Naive thymus-derived CD8-positive, alpha-beta T cell (primary cell): ENCODE results near the gene ALPL. TPM values are rescaled to one million over a fixed set of nuclear protein-coding genes. Genes with fewer than 3 reads are reported as not detected.

ENCODE experiments used
- ATAC-seq, 2 donors: fragments of 150-1000 bp; cut with Tn5 transposase in 1 of 2; sonication (Bioruptor Pico), chemical (Tn5 transposase) in 1 of 2; 1 replicate in 1 of 2; 2 replicates in 1 of 2; pipeline ENCODE4 v1.10.0; 2021; ENCODE audit warnings: mild to moderate bottlenecking in 2 of 2, moderate library complexity in 2 of 2
- POLR2A ChIA-PET: fragments of 350-600 bp; sonication (Branson Sonifier 250); formaldehyde crosslinking; loops from one replicate; lab custom pipeline; 2021; ENCODE audit warnings: antibody characterized with exemption; lab: Charles Lee
- DNase-seq, 10 donors: peaks; one replicate each; pipeline versions ENCODE4 v3.0.0 to v3.0.0-alpha.2; 2020 to 2022
- H3K27ac Mint-ChIP-seq, 10 donors: one replicate each; pipeline ENCODE4 v1.8.0; 2020 to 2022; ENCODE audit warnings: mild to moderate bottlenecking in 10 of 10, mixed read lengths in 10 of 10, moderate library complexity in 4 of 10, inconsistent platforms in 1 of 10
- H3K27me3 Mint-ChIP-seq, 5 donors: one replicate each; pipeline ENCODE4 v1.8.0; 2021 to 2022; ENCODE audit warnings: mixed read lengths in 5 of 5
- H3K36me3 Mint-ChIP-seq, 3 donors: one replicate each; pipeline ENCODE4 v1.8.0; 2020 to 2022; ENCODE audit warnings: mixed read lengths in 3 of 3, mild to moderate bottlenecking in 2 of 3, inconsistent platforms in 1 of 3
- H3K4me1 Mint-ChIP-seq, 4 donors: one replicate each; pipeline ENCODE4 v1.8.0; 2021 to 2022; ENCODE audit warnings: mixed read lengths in 4 of 4
- H3K4me3 Mint-ChIP-seq, 10 donors: one replicate each; pipeline ENCODE4 v1.8.0; 2020 to 2022; ENCODE audit warnings: mild to moderate bottlenecking in 10 of 10, mixed read lengths in 10 of 10, moderate library complexity in 6 of 10, inconsistent platforms in 1 of 10
- H3K9me3 Mint-ChIP-seq, 9 donors: one replicate each; pipeline ENCODE4 v1.8.0; 2020 to 2022; ENCODE audit warnings: mixed read lengths in 9 of 9, mild to moderate bottlenecking in 3 of 9, inconsistent platforms in 1 of 9, moderate library complexity in 1 of 9
- polyA plus RNA-seq, 3 donors: library from polyadenylated mRNA; unstranded; fragments of 300-500 nt; fragmentation: Illumina TruSeq; gene quantifications; one replicate each; pipeline ENCODE4 v1.2.3, GENCODE V29; 2021
- total RNA-seq, 8 experiments: library from RNA in 2 of 8; stranded (reverse) in 2 of 8; gene quantifications; one replicate each; pipeline ENCODE4 v1.2.3 and lab custom pipeline; 2021 to 2026

Gene ALPL
- total and polyA plus RNA-seq, 5 experiments from 2014 or later = not detected

- H3K27me3 Mint-ChIP-seq = peaks cover 4 to 34% (median 19%) of the 10 kb centered on the region in 5 donors
- no peak overlapping the region for H3K4me3 Mint-ChIP-seq
- H3K36me3 Mint-ChIP-seq = no peaks in the 10 kb centered on the region
- H3K27ac Mint-ChIP-seq = no peak overlapping the region
- H3K9me3 Mint-ChIP-seq = no peaks in the 10 kb centered on the region
- POLR2A ChIA-PET = no interaction called here
- peaks cover 0 to 7% (median 5%) of the 10 kb centered on the region in 4 donors for H3K4me1 Mint-ChIP-seq
- no peak for ATAC-seq
- no peak for DNase-seq
Measured at GRCh38 chr1:21594501-21594900, 85.3 kb downstream of the ALPL start.

DNA sequence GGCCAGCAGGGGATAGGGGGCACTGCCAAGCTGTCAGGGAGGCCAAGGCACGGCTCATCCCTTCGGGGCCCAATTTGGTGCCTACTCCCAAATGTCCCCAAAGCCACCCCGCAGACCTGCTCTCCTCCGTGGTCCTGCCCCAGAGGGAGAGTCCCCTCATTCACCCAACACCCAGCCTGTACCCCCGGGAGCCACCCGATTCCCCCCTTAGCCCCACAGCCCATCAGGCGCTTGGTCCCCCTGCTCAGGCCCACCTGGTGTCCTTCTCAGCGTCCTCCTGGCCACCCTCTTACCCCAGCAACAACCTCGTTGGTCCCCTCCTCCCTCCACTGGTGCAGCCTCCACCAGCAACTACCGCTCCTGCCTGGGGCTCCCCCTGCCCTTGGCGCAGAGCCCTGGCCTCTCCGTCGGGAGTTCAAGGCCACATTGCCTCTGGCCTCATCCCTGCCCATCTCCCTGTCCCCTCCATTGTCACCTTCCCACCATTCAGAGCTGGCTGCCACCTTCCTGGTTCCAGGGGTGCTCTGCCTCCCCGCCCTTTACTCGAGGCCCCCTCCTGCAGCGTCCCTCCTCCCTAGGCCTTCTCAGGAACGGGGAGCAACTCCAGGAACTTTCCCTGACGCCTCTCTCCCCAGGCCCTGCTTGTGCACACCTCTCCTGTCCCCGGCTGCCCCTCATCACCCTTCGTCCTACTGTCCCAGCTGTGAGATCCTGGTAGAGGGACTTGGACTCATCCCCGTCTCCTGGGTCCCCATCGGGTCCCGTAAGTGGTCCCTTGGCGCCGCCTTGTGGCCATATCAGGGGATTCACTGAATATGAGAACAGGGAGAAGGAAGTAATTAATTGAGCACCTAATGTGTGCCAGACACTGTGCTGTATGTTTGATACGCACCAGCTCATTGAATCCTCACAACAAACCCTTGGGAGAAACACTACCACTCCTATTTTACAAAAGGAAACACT lies 86.0 kb downstream of the ALPL start:
- no peak overlapping the region for H3K27ac Mint-ChIP-seq
- no peaks in the 10 kb centered on the region for H3K36me3 Mint-ChIP-seq
- POLR2A ChIA-PET = no interaction called here
- H3K4me1 Mint-ChIP-seq = peaks cover 0 to 7% (median 5%) of the 10 kb centered on the region in 4 donors
- no peaks in the 10 kb centered on the region for H3K9me3 Mint-ChIP-seq
- no peak for ATAC-seq
- H3K27me3 Mint-ChIP-seq = peaks cover 4 to 41% (median 22%) of the 10 kb centered on the region in 5 donors
- H3K4me3 Mint-ChIP-seq = no peak overlapping the region
- DNase-seq = peak in 4 of 10 donors; percentile 7 to 27 (median 10)

DNA sequence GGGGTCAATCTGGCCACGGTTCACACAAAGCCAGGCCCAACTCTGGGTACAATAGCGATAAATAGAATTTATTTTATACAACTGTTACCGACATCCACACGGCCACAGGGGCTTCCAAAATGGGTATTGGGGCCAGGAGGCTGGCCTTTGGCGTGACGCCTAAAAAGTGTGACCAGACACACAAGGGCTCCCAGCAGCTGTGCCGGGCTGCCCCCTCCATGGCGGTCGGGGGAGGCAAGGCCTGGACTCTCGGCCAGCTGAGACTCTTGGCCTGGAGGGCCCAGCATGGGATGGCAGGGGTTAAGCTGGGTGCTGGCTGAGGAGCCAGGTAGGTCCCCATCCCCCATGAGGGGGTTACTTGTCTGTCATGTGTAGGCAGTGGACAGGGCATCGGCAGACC lies 87.0 kb downstream of the ALPL start:
- Mint-ChIP-seq H3K4me1 (no peaks in the 10 kb centered on the region), H3K27me3 (peaks cover 7 to 45% (median 25%) of the 10 kb centered on the region in 5 donors), H3K27ac (no peak overlapping the region), H3K36me3 (no peaks in the 10 kb centered on the region), H3K4me3 (no peak overlapping the region), H3K9me3 (no peaks in the 10 kb centered on the region)
- DNase-seq (no peak), ATAC-seq (no peak)
- POLR2A ChIA-PET = no interaction called here

DNA sequence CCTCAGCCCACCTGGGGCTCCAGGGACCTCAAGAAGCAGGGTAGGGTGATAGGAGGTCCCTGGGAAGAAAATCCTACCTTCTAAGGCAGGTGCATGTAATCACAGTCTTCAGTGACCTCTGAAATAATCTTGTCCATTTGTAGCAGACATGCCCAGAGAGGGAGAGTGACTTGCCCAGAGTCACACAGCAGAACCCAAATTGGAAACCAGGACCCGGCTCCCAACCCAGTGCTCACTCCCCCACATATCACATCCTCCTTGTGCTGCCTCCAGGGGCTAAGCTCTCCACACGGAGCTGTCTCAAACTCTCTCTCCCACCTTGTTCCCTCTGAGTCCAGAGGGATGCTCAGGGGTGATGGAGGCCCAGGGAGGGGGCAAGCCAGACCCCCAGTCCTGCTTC lies 87.4 kb downstream of the ALPL start:
- Mint-ChIP-seq H3K4me1 (no peaks in the 10 kb centered on the region), H3K9me3 (no peaks in the 10 kb centered on the region), H3K27me3 (peaks cover 7 to 45% (median 26%) of the 10 kb centered on the region in 5 donors), H3K36me3 (no peaks in the 10 kb centered on the region), H3K27ac (no peak overlapping the region), H3K4me3 (no peak overlapping the region)
- POLR2A ChIA-PET = no interaction called here
- ATAC-seq (no peak), DNase-seq (no peak)

DNA sequence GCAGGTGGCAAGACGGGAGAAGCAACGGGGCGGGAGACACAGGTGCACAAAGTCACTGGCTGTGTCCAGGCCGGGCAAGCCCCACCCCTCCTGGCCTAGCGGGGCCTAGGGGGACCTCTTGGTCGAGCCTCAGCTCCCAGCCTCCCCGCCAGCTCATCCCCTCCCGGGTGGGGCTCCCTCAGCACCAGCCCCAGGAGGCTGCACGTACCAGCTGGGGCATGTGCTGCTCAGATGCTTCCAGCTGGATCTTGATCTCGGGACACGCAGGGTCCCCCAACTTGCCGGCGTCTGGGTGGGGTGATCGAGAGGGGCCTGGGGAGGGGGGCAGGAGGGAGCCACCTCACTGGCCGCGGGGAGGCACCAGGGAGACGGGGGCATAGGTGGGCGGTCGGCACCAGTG lies 88.5 kb downstream of the ALPL start:
- peaks cover 0 to 3% (median 0%) of the 10 kb centered on the region in 4 donors for H3K4me1 Mint-ChIP-seq
- no peak overlapping the region for H3K4me3 Mint-ChIP-seq
- POLR2A ChIA-PET = no interaction called here
- ATAC-seq = no peak
- no peaks in the 10 kb centered on the region for H3K36me3 Mint-ChIP-seq
- no peak for DNase-seq
- H3K27ac Mint-ChIP-seq = no peak overlapping the region
- H3K27me3 Mint-ChIP-seq = peaks cover 5 to 43% (median 23%) of the 10 kb centered on the region in 5 donors
- no peaks in the 10 kb centered on the region for H3K9me3 Mint-ChIP-seq

- POLR2A ChIA-PET = no interaction called here
- Mint-ChIP-seq H3K4me1 (peaks cover 0 to 4% (median 0%) of the 10 kb centered on the region in 4 donors), H3K27me3 (peaks cover 5 to 42% (median 24%) of the 10 kb centered on the region in 5 donors), H3K27ac (no peak overlapping the region), H3K4me3 (no peak overlapping the region), H3K9me3 (no peaks in the 10 kb centered on the region), H3K36me3 (no peaks in the 10 kb centered on the region)
- no peak for DNase-seq
- ATAC-seq = no peak
Measured at GRCh38 chr1:21598417-21598816, 89.2 kb downstream of the ALPL start.

- Mint-ChIP-seq H3K9me3 (no peaks in the 10 kb centered on the region), H3K4me1 (peaks cover 0 to 5% (median 0%) of the 10 kb centered on the region in 4 donors), H3K27me3 (peaks cover 5 to 47% (median 28%) of the 10 kb centered on the region in 5 donors), H3K27ac (no peak overlapping the region), H3K36me3 (no peaks in the 10 kb centered on the region), H3K4me3 (no peak overlapping the region)
- POLR2A ChIA-PET = no interaction called here
- ATAC-seq = no peak
- no peak for DNase-seq
Measured at GRCh38 chr1:21598904-21599303, 89.7 kb downstream of the ALPL start.

DNA sequence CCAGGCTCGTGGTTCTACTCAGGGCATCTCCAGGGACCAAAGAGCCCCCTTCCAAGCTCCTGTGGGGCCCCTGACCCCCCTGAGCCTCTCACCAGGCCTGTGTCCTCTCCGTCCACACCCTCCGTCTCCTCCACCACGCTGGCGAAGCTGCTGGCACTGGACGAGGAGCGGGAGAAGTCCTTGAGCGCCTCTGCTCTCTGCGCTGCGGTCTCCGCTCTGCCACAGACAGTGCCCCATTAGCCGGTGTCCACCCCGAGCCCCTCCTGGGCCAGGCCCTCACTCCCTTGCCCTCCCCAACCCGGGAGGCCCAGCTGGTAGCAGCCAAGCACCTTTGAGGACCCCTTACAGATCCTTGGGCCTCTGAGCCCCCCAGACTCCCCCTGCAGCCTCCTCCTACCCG lies 90.2 kb downstream of the ALPL start:
- no peaks in the 10 kb centered on the region for H3K36me3 Mint-ChIP-seq
- H3K4me1 Mint-ChIP-seq = peaks cover 0 to 7% (median 0%) of the 10 kb centered on the region in 4 donors
- no peaks in the 10 kb centered on the region for H3K9me3 Mint-ChIP-seq
- DNase-seq (no peak), ATAC-seq (no peak)
- peaks cover 5 to 52% (median 33%) of the 10 kb centered on the region in 5 donors for H3K27me3 Mint-ChIP-seq
- no peak overlapping the region for H3K27ac Mint-ChIP-seq
- POLR2A ChIA-PET = no interaction called here
- H3K4me3 Mint-ChIP-seq = no peak overlapping the region

GRCh38 chr1:21601278-21602048 lies 92.2 kb downstream of the ALPL start:
- POLR2A ChIA-PET = no interaction called here
- no peak for DNase-seq
- no peak for ATAC-seq
- Mint-ChIP-seq H3K4me1 (peaks cover 0 to 7% (median 0%) of the 10 kb centered on the region in 4 donors), H3K27me3 (peaks cover 2 to 45% (median 29%) of the 10 kb centered on the region in 5 donors), H3K9me3 (no peaks in the 10 kb centered on the region), H3K27ac (no peak overlapping the region), H3K4me3 (no peak overlapping the region), H3K36me3 (no peaks in the 10 kb centered on the region)

GRCh38 chr1:21603177-21604138 lies 94.2 kb downstream of the ALPL start:
- Mint-ChIP-seq H3K4me3 (no peak overlapping the region), H3K27ac (no peak overlapping the region), H3K4me1 (peaks cover 8 to 18% (median 11%) of the 10 kb centered on the region in 4 donors), H3K9me3 (no peaks in the 10 kb centered on the region), H3K36me3 (no peaks in the 10 kb centered on the region), H3K27me3 (peaks cover 8 to 55% (median 39%) of the 10 kb centered on the region in 5 donors)
- no peak for DNase-seq
- POLR2A ChIA-PET = no interaction called here
- no peak for ATAC-seq

- Mint-ChIP-seq H3K27me3 (peaks cover 8 to 55% (median 34%) of the 10 kb centered on the region in 5 donors), H3K36me3 (no peaks in the 10 kb centered on the region), H3K9me3 (no peaks in the 10 kb centered on the region), H3K4me3 (no peak overlapping the region), H3K4me1 (peaks cover 9 to 20% (median 14%) of the 10 kb centered on the region in 4 donors), H3K27ac (no peak overlapping the region)
- DNase-seq = no peak
- no peak for ATAC-seq
- POLR2A ChIA-PET = no interaction called here
Measured at GRCh38 chr1:21604208-21604957, 95.2 kb downstream of the ALPL start.
